K562 (cell line): ENCODE measurements around the gene BCAS2. TPM values are rescaled to one million over a fixed set of nuclear protein-coding genes. Genes with fewer than 3 reads are reported as not detected.

Experiments used
- ATAC-seq: fragments of 200-7000 bp; cut with Tn5 transposase; 3 replicates; pipeline ENCODE4 v1.9.1; 2020; ENCODE audit warnings: moderate library complexity
- BruUV-seq: library from RNA; stranded (reverse); fragments of 400-500 nt; replicated peaks from 2 replicates; lab custom pipeline; 2021; lab: Mats Ljungman, UMichigan
- CTCF ChIA-PET: fragments of 300-600 bp; formaldehyde crosslinking; extraction: SDS; loops from one replicate; lab custom pipeline; 2021; ENCODE audit warnings: low intra/inter-chr PET ratio; lab: Yijun Ruan, JAX
- POLR2A ChIA-PET: fragments of 300-600, 350-650 bp; sonication (Branson Sonifier 250); formaldehyde crosslinking; extraction: SDS; loops from one replicate; lab custom pipeline; 2021; ENCODE audit warnings: antibody characterized with exemption, inconsistent platforms; lab: Yijun Ruan, JAX
- DNase-seq, 4 experiments: peaks; one replicate each; pipeline versions ENCODE4 v3.0.0 to v3.0.0-alpha.2; 2011 to 2018; ENCODE audit warnings: low spot score in 3 of 4, mixed read lengths in 3 of 4; ENCODE audit errors: extremely low read depth in 1 of 4
- FAIRE-seq: peaks from 2 replicates; lab custom pipeline; 2011; peaks lifted over from hg19 to GRCh38; lab: Jason Lieb, UNC
- H2AFZ ChIP-seq: 2 replicates; pipeline ENCODE4 v1.6.0; 2011; ENCODE audit warnings: low read depth, low read length, control low read depth, inconsistent platforms
- H3K27ac ChIP-seq: fragments of 200-600 bp; 3 replicates; pipeline ENCODE4 v1.8.0; 2011; ENCODE audit warnings: low read depth, mild to moderate bottlenecking, control low read depth, inconsistent platforms, low read length, moderate library complexity, mixed read lengths; ENCODE audit errors: extremely low read depth
- H3K27me3 ChIP-seq, 2 experiments: fragments of 300-600 bp in 1 of 2; 2 replicates in 1 of 2; 3 replicates in 1 of 2; pipeline versions ENCODE4 v1.6.0 to v1.8.0; 2011; ENCODE audit warnings: inconsistent platforms in 2 of 2, low read length in 2 of 2, mild to moderate bottlenecking in 1 of 2, mixed read lengths in 1 of 2, moderate library complexity in 1 of 2; ENCODE audit not compliant: control insufficient read depth in 2 of 2, insufficient read depth in 2 of 2
- H3K36me3 ChIP-seq: fragments of 300-600 bp; 3 replicates; pipeline ENCODE4 v1.8.0; 2011; ENCODE audit warnings: mild to moderate bottlenecking, low read length, inconsistent platforms; ENCODE audit not compliant: control insufficient read depth, insufficient read depth
- H3K4me1 ChIP-seq, 2 experiments: fragments of 200-600 bp in 1 of 2; replicated peaks in 1 of 2; 2 replicates in 1 of 2; 3 replicates in 1 of 2; pipeline versions ENCODE4 v1.5.1 to v1.8.0; 2011; ENCODE audit warnings: inconsistent platforms in 2 of 2, low read length in 2 of 2, mild to moderate bottlenecking in 1 of 2, mixed read lengths in 1 of 2, moderate library complexity in 1 of 2; ENCODE audit not compliant: control insufficient read depth in 2 of 2, insufficient read depth in 2 of 2
- H3K4me2 ChIP-seq: 2 replicates; pipeline ENCODE4 v1.6.1; 2011; ENCODE audit warnings: low read length, control low read depth, inconsistent platforms, mixed read lengths; ENCODE audit not compliant: insufficient read depth
- H3K4me3 ChIP-seq: fragments of 200-600 bp; sonication (generic), shearing (Covaris generic); 2 replicates; pipeline ENCODE4 v1.5.1; 2016; ENCODE audit warnings: control low read depth, inconsistent platforms
- H3K79me2 ChIP-seq: fragments of 200-600 bp; 3 replicates; pipeline ENCODE4 v1.8.0; 2011; ENCODE audit warnings: low read length, inconsistent platforms; ENCODE audit not compliant: control insufficient read depth, insufficient read depth
- H3K9ac ChIP-seq, 2 experiments: 2 replicates each; pipeline versions ENCODE4 v1.6.0 to v1.6.1; 2011; ENCODE audit warnings: low read depth in 2 of 2, low read length in 2 of 2, control low read depth in 1 of 2, inconsistent platforms in 1 of 2, mild to moderate bottlenecking in 1 of 2, mixed read lengths in 1 of 2; ENCODE audit not compliant: insufficient read depth in 1 of 2
- H3K9me1 ChIP-seq: one replicate; pipeline ENCODE4 v1.6.0; 2011; ENCODE audit warnings: inconsistent platforms, mild to moderate bottlenecking, low read length, moderate library complexity; ENCODE audit not compliant: control insufficient read depth, insufficient read depth
- H3K9me3 ChIP-seq: replicated peaks from 2 replicates; pipeline ENCODE4 v1.5.1; 2011; ENCODE audit warnings: low read depth, low read length, inconsistent platforms; ENCODE audit not compliant: control insufficient read depth, insufficient read depth
- H4K20me1 ChIP-seq: replicated peaks from 2 replicates; pipeline ENCODE4 v1.6.1; 2011; ENCODE audit warnings: low read length, inconsistent platforms, mixed read lengths; ENCODE audit not compliant: control insufficient read depth, insufficient read depth
- ATF7 ChIP-seq: fragments of 450-650 bp; IDR thresholded peaks from 2 replicates; pipeline ENCODE4 v1.7.1; 2014; ENCODE audit warnings: mild to moderate bottlenecking, moderate library complexity
- C11orf30 ChIP-seq: fragments of 450-650 bp; IDR thresholded peaks from 2 replicates; pipeline ENCODE4 v1.6.1; 2016; ENCODE audit warnings: low read depth, mild to moderate bottlenecking
- CBX1 ChIP-seq: sonication (generic); IDR thresholded peaks from 2 replicates; pipeline ENCODE4 v1.6.1; 2016; ENCODE audit warnings: antibody characterized with exemption, low read depth, mild to moderate bottlenecking
- ELF1 ChIP-seq: fragments of 200-800 bp; sonication (Bioruptor generic); IDR thresholded peaks from 2 replicates; pipeline ENCODE4 v1.6.1; 2016; ENCODE audit warnings: missing genetic modification characterization, missing compliant biosample characterization
- MAFG ChIP-seq: fragments of 450-650 bp; conservative IDR thresholded peaks from 2 replicates; pipeline ENCODE4 v1.6.1; 2016; ENCODE audit warnings: missing genetic modification characterization, missing compliant biosample characterization
- MCM3 ChIP-seq: fragments of 450-650 bp; IDR thresholded peaks from 2 replicates; pipeline ENCODE4 v1.6.1; 2016
- NFE2 ChIP-seq: IDR thresholded peaks from 2 replicates; pipeline ENCODE4 v1.6.1; 2014; ENCODE audit warnings: antibody characterized with exemption, low read depth
- RBBP5 ChIP-seq: fragments of 200-600 bp; sonication (generic); IDR thresholded peaks from 2 replicates; pipeline ENCODE4 v1.6.1; 2012; ENCODE audit warnings: borderline replicate concordance, mild to moderate bottlenecking, low read length, control low read depth, inconsistent platforms; ENCODE audit not compliant: insufficient read depth, poor library complexity, severe bottlenecking
- SMARCB1 ChIP-seq: IDR thresholded peaks from 2 replicates; pipeline ENCODE4 v1.6.1; 2011; ENCODE audit warnings: improper control_type of control experiment, low read depth; ENCODE audit not compliant: insufficient read length
- ZNF174 ChIP-seq: fragments of 250-450 bp; sonication (Bioruptor Pico); IDR thresholded peaks from 2 replicates; pipeline ENCODE4 v1.4.0; 2020; ENCODE audit warnings: mild to moderate bottlenecking
- ZNF3 ChIP-seq: fragments of 250-450 bp; sonication (Bioruptor Pico); IDR thresholded peaks from 2 replicates; pipeline ENCODE4 v1.5.0; 2021; ENCODE audit warnings: mild to moderate bottlenecking, moderate library complexity
- ZNF316 ChIP-seq: fragments of 450-650 bp; IDR thresholded peaks from 2 replicates; pipeline ENCODE4 v1.6.1; 2016
- WGBS: fragments of 100-300 bp; shearing (Covaris generic); methylation state at CpG from one replicate; pipeline ENCODE4 v1.1.6; 2016; ENCODE audit warnings: low coverage, mixed read lengths; ENCODE audit not compliant: insufficient coverage; ENCODE audit errors: missing lambda C conversion rate; 5-methylcytosine and 5-hydroxymethylcytosine counted together
- in situ Hi-C: fragments of 300-500 bp; cut with MboI; formaldehyde crosslinking; loops from 4 replicates; pipeline ENCODE4 v1.15.0; 2018; ENCODE audit warnings: inconsistent platforms, mixed read lengths
- intact Hi-C: fragments of 100-400 bp; cut with micrococcal nuclease; formaldehyde crosslinking; loops from 2 replicates; pipeline ENCODE4 v1.14.2; 2022
- polyA plus RNA-seq, 8 experiments: library from polyadenylated mRNA; depleted of rRNA in 4 of 8; stranded (reverse) in 5 of 8; unstranded in 3 of 8; fragments of >200 nt; fragmentation: Nextera tagmentation in 2 of 8; fragmentation: Illumina TruSeq in 1 of 8; extraction: Ambion mirVana in 2 of 8; extraction: Trizol in 1 of 8; gene quantifications; 2 replicates each; pipeline versions ENCODE4 v1.2.1 to v1.2.3, GENCODE V29; 2011 to 2014; ENCODE audit warnings: inconsistent platforms in 1 of 8, missing spikeins in 1 of 8
- total RNA-seq, 7 experiments: library from RNA; depleted of rRNA in 6 of 7; stranded (reverse); fragments of >200 nt in 6 of 7; fragmentation: Illumina TruSeq in 2 of 7; extraction: Trizol in 2 of 7; gene quantifications; 2 replicates each; pipeline versions ENCODE4 v1.2.1 to v1.2.3, GENCODE V29; 2011 to 2021; ENCODE audit warnings: low replicate concordance in 1 of 7
- TF ChIP-seq, protein P1 (sequence below), 3 experiments: fragments of 200-800 bp in 1 of 3; fragments of 250-450 bp in 1 of 3; fragments of 450-650 bp in 1 of 3; sonication (Bioruptor Pico) in 1 of 3; sonication (Bioruptor generic) in 1 of 3; formaldehyde crosslinking in 1 of 3; IDR thresholded peaks; 2 replicates each; pipeline versions ENCODE4 v1.6.1 to v1.8.0; 2016 to 2022; ENCODE audit warnings: mild to moderate bottlenecking in 2 of 3, missing genetic modification characterization in 2 of 3, missing compliant biosample characterization in 1 of 3, moderate library complexity in 1 of 3
- TF ChIP-seq, protein P2 (sequence below): IDR thresholded peaks from 2 replicates; pipeline ENCODE4 v1.6.1; 2016; ENCODE audit warnings: missing genetic modification characterization, missing compliant biosample characterization

BCAS2 gene
- total and polyA plus RNA-seq, 9 of the 15 experiments (the other 6 are each of a cell fraction or from before 2014, with no cell fraction given): 59.3 to 183 (median 81.1) TPM

DNA sequence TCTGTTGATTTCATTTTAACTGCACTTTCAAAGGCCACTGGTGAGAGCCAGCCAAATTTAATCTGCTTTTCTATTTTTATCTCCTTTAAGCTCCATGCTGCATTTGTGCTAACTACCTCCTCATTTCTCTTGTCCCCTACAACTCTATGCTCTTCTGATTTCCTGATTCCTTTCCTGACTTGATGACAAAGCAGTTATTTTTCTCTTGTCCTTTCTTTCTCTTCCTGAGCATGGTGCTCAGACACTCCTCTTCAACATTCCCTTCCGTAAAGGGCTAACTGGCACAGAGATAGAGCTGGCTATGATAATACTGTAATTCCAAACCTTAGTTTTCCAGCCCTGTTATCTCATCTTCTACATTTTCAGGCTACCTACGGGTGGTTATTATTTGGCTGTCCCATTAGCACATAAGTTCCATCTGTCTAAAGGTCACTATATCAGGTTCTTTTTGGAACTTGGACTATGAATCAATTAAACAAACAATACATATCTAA is 6.8 kb upstream of the BCAS2 start:
- ATAC-seq (peak; percentile 39), DNase-seq (peak in 1 of 4 experiments; percentile 16), FAIRE-seq (peak; percentile 32)
- in situ Hi-C loops: no loop called here
- H3K36me3 ChIP-seq: no peaks in the 10 kb centered on the region
- no peak overlapping the region for H3K27ac ChIP-seq
- no peak overlapping the region; the same call in 1 of the 2 replicates for H3K4me2 ChIP-seq
- no peaks in the 10 kb centered on the region for H3K4me1 ChIP-seq
- H4K20me1 ChIP-seq: no peaks in the 10 kb centered on the region
- BruUV-seq: no TSS peak
- intact Hi-C loops: no loop called here
- ChIA-PET CTCF (no interaction called here), POLR2A (no interaction called here)
- TF ChIP-seq ZNF316 (peak; percentile 91), C11orf30 (peak; percentile 89), ELF1 (tag) (0 out of 2 replicates have a peak, but pooled peaks have one; percentile 30), SMARCB1 (no peak), RBBP5 (no peak), CBX1 (no peak), ATF7 (no peak), NFE2 (peak; percentile 66; the same call in 1 of the 2 replicates), MAFG (tag) (peak; percentile 71), ZNF3 (0 out of 2 replicates have a peak, but pooled peaks have one; percentile 20), MCM3 (no peak), ZNF174 (no peak)
- TF ChIP-seq, protein P1, sequence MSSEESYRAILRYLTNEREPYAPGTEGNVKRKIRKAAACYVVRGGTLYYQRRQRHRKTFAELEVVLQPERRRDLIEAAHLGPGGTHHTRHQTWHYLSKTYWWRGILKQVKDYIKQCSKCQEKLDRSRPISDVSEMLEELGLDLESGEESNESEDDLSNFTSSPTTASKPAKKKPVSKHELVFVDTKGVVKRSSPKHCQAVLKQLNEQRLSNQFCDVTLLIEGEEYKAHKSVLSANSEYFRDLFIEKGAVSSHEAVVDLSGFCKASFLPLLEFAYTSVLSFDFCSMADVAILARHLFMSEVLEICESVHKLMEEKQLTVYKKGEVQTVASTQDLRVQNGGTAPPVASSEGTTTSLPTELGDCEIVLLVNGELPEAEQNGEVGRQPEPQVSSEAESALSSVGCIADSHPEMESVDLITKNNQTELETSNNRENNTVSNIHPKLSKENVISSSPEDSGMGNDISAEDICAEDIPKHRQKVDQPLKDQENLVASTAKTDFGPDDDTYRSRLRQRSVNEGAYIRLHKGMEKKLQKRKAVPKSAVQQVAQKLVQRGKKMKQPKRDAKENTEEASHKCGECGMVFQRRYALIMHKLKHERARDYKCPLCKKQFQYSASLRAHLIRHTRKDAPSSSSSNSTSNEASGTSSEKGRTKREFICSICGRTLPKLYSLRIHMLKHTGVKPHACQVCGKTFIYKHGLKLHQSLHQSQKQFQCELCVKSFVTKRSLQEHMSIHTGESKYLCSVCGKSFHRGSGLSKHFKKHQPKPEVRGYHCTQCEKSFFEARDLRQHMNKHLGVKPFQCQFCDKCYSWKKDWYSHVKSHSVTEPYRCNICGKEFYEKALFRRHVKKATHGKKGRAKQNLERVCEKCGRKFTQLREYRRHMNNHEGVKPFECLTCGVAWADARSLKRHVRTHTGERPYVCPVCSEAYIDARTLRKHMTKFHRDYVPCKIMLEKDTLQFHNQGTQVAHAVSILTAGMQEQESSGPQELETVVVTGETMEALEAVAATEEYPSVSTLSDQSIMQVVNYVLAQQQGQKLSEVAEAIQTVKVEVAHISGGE (CRISPR knock-in tag; IDR thresholded peaks at IDR 0.05): peak in 1 of 3 experiments; percentile 34; a peak in 1 of 6 replicates
- TF ChIP-seq, protein P2, sequence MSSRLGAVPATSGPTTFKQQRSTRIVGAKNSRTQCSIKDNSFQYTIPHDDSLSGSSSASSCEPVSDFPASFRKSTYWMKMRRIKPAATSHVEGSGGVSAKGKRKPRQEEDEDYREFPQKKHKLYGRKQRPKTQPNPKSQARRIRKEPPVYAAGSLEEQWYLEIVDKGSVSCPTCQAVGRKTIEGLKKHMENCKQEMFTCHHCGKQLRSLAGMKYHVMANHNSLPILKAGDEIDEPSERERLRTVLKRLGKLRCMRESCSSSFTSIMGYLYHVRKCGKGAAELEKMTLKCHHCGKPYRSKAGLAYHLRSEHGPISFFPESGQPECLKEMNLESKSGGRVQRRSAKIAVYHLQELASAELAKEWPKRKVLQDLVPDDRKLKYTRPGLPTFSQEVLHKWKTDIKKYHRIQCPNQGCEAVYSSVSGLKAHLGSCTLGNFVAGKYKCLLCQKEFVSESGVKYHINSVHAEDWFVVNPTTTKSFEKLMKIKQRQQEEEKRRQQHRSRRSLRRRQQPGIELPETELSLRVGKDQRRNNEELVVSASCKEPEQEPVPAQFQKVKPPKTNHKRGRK (tag): no peak
- H3K79me2 ChIP-seq: no peaks in the 10 kb centered on the region
- H3K27me3 ChIP-seq: peaks cover 4% of the 10 kb centered on the region in 2 experiments; a peak in 2 of 5 replicates
- no peak overlapping the region for H3K4me3 ChIP-seq
- no peaks in the 10 kb centered on the region for H3K9me1 ChIP-seq
- no peak overlapping the region for H3K9ac ChIP-seq
- no peaks in the 10 kb centered on the region for H3K9me3 ChIP-seq
- WGBS: 14% methylated on average over 2 of the region's 2 CpGs
- peak overlapping the region; percentile 51 for H2AFZ ChIP-seq
